ENCODE data around the gene RCAN2. TPM values are rescaled to one million over a fixed set of nuclear protein-coding genes. Genes with fewer than 3 reads are reported as not detected.

Gene RCAN2
- total RNA-seq, 1 donor from 2014 or later, result 5.8 TPM

- no peaks in the 10 kb centered on the region for H3K79me2 ChIP-seq (ENCODE audit: low read depth)
- H3F3A ChIP-seq (ENCODE audit: low read depth), result no peaks in the 10 kb centered on the region
- H3K9ac ChIP-seq, result no peak overlapping the region
- H3K9me3 Mint-ChIP-seq, result no peaks in the 10 kb centered on the region
- H3K27ac ChIP-seq, result no peak overlapping the region
- H3K27me3 Mint-ChIP-seq (ENCODE audit: insufficient read depth, low read depth), result no peaks in the 10 kb centered on the region
- H3K36me3 ChIP-seq, result no peaks in the 10 kb centered on the region
- H3K4me1 ChIP-seq, result no peaks in the 10 kb centered on the region
- no peak overlapping the region for H3K4me3 Mint-ChIP-seq
- DNase-seq (ENCODE audit: low spot score), result no peak
- no peak overlapping the region for H2AFZ ChIP-seq (replicated peaks)
- H3K4me1 Mint-ChIP-seq, result no peaks in the 10 kb centered on the region
- no peaks in the 10 kb centered on the region for H3K36me3 Mint-ChIP-seq
- no peak overlapping the region for H3K27ac Mint-ChIP-seq
- TF ChIP-seq CTCF (IDR thresholded peaks at IDR 0.05), result no peak
- no peak for TF ChIP-seq EZH2 (IDR thresholded peaks at IDR 0.05)
- TF ChIP-seq EZH2phosphoT487 (IDR thresholded peaks at IDR 0.05), result no peak
- no peaks in the 10 kb centered on the region for H3K9me3 ChIP-seq (ENCODE audit: low read depth)
- H3K4me3 ChIP-seq, result no peak overlapping the region
- no peaks in the 10 kb centered on the region for H3K27me3 ChIP-seq
- H4K20me1 ChIP-seq (ENCODE audit: low read depth), result no peaks in the 10 kb centered on the region
- no peak overlapping the region for H3K4me2 ChIP-seq
Observed at GRCh38 chr6:46306431-46306830, 184.8 kb downstream of the RCAN2 start.

GRCh38 chr6:46305833-46306232 lies 185.4 kb downstream of the RCAN2 start:
- no peaks in the 10 kb centered on the region for H3K4me1 Mint-ChIP-seq
- no peaks in the 10 kb centered on the region for H3K79me2 ChIP-seq (ENCODE audit: low read depth)
- no peaks in the 10 kb centered on the region for H4K20me1 ChIP-seq (ENCODE audit: low read depth)
- no peaks in the 10 kb centered on the region for H3K9me3 ChIP-seq (ENCODE audit: low read depth)
- no peaks in the 10 kb centered on the region for H3K27me3 Mint-ChIP-seq (ENCODE audit: insufficient read depth, low read depth)
- H3K4me2 ChIP-seq, result no peak overlapping the region
- no peak overlapping the region for H3K4me3 Mint-ChIP-seq
- no peaks in the 10 kb centered on the region for H3K36me3 Mint-ChIP-seq
- no peak overlapping the region for H3K9ac ChIP-seq
- H3K36me3 ChIP-seq, result no peaks in the 10 kb centered on the region
- H3K27me3 ChIP-seq, result no peaks in the 10 kb centered on the region
- TF ChIP-seq EZH2phosphoT487 (IDR thresholded peaks at IDR 0.05), result no peak
- no peak for TF ChIP-seq CTCF (IDR thresholded peaks at IDR 0.05)
- no peak for TF ChIP-seq EZH2 (IDR thresholded peaks at IDR 0.05)
- H3K4me3 ChIP-seq, result no peak overlapping the region
- H3K27ac ChIP-seq, result no peak overlapping the region
- no peak overlapping the region for H2AFZ ChIP-seq (replicated peaks)
- no peaks in the 10 kb centered on the region for H3K4me1 ChIP-seq
- DNase-seq (ENCODE audit: low spot score), result no peak
- H3K27ac Mint-ChIP-seq, result no peak overlapping the region
- H3K9me3 Mint-ChIP-seq, result no peaks in the 10 kb centered on the region
- H3F3A ChIP-seq (ENCODE audit: low read depth), result no peaks in the 10 kb centered on the region

- Mint-ChIP-seq H3K36me3 (no peaks in the 10 kb centered on the region), H3K9me3 (no peaks in the 10 kb centered on the region), H3K27me3 (ENCODE audit: insufficient read depth, low read depth) (no peaks in the 10 kb centered on the region), H3K27ac (no peak overlapping the region), H3K4me3 (no peak overlapping the region), H3K4me1 (no peaks in the 10 kb centered on the region)
- DNase-seq (ENCODE audit: low spot score), result no peak
- no peaks in the 10 kb centered on the region for H3K9me3 ChIP-seq (ENCODE audit: low read depth)
- H3F3A ChIP-seq (ENCODE audit: low read depth), result no peaks in the 10 kb centered on the region
- no peak overlapping the region for H3K4me3 ChIP-seq
- no peaks in the 10 kb centered on the region for H3K27me3 ChIP-seq
- no peak overlapping the region for H3K27ac ChIP-seq
- H3K4me1 ChIP-seq, result no peaks in the 10 kb centered on the region
- H4K20me1 ChIP-seq (ENCODE audit: low read depth), result no peaks in the 10 kb centered on the region
- H2AFZ ChIP-seq (replicated peaks), result no peak overlapping the region
- no peaks in the 10 kb centered on the region for H3K79me2 ChIP-seq (ENCODE audit: low read depth)
- H3K9ac ChIP-seq, result no peak overlapping the region
- no peak for TF ChIP-seq EZH2phosphoT487 (IDR thresholded peaks at IDR 0.05)
- TF ChIP-seq EZH2 (IDR thresholded peaks at IDR 0.05), result no peak
- no peak for TF ChIP-seq CTCF (IDR thresholded peaks at IDR 0.05)
- no peak overlapping the region for H3K4me2 ChIP-seq
- H3K36me3 ChIP-seq, result no peaks in the 10 kb centered on the region
Observed at GRCh38 chr6:46305236-46305635, 186.0 kb downstream of the RCAN2 start.
